NCI-H1930 (cell line): ENCODE measurements around the gene MYH9.

Experiments used
- DNase-seq, 2 experiments: peaks; one replicate each; lab custom pipeline; 2025; lab: John Stamatoyannopoulos, UW

Gene MYH9

GRCh38 chr22:36245805-36246356 is 141.9 kb downstream of the MYH9 start:
- DNase-seq: no peak

DNA sequence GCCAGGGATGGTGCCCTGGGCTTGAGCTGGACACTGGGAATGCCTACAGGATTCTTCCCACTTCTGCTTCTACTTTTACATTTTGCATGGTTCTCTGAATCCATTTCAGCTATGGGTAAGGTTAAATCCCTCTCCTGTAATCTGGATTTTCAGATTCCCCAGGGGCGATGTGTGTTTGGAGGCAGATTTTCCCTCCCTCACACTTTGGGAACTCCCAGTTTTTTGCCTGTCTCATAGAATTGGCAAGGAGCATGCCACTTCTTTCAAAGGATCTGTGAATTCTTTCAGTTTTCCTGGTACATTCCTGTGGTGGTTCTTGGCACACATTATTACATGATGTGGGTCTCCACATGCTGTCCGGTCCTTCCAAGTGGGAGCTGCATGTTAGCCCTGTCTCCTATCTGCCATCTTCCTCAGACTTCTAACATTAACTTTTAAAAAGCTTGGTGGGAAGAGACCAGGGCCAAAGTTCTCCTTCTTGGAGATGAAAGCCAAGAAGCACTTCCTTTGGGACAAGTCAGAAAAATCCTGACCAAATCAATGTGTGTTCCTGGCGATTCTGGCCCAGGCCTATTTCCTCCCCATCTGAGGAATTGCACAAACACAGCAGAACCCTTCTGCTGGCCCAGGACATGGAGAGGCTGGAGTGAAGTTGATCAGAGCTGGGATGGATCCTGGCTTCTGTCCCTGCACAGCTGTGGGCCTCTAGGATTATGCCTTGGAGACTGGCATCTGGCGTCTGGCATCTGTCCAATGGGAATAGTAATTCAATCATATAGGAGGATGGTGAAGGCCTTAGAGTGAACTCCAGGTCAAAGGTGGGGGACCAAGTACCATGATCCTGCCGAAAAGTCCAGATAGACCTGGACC is 143.0 kb downstream of the MYH9 start:
- no peak for DNase-seq

DNA sequence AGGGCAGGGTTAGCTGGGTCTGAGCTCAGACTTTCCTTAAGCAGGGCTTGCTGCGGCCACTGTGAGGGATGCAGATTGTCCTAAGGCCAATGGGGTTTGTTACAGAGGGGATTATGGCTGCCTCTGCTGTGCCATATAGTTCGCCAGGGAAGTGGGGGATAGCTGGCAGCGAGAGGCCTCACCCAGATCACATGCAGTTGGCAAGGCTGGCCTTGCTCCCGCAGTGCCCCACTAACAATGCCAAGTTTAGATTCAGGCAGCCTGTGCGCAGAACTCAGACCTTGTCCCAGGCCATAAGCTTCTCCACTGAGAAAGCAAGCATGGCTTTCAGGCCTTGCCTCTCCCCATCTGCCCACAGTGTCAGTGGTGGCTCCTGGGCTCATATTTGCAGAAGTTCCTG is 143.8 kb downstream of the MYH9 start:
- DNase-seq: no peak

GRCh38 chr22:36239401-36240171 is 148.2 kb downstream of the MYH9 start, which contains the start of gene APOL2:
Gene APOL2 (minus strand): TSS chr22:36239527. CDS start chr22:36233162, 6,365 bp downstream.
- DNase-seq: peak; percentile 34 to 65

DNA sequence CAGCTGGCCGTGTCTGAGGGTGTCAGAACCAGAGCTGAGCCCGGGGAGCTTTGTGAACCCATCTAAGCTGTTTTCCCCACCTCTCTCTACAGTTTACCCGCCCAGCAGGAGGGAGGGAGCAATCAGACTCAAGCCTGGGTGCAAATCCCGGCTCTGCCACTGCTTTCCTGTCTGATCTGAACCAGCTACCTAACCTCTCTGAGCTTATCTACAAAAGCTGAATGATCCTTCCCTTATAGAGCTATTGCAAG is 148.7 kb downstream of the MYH9 start:
- no peak for DNase-seq

DNA sequence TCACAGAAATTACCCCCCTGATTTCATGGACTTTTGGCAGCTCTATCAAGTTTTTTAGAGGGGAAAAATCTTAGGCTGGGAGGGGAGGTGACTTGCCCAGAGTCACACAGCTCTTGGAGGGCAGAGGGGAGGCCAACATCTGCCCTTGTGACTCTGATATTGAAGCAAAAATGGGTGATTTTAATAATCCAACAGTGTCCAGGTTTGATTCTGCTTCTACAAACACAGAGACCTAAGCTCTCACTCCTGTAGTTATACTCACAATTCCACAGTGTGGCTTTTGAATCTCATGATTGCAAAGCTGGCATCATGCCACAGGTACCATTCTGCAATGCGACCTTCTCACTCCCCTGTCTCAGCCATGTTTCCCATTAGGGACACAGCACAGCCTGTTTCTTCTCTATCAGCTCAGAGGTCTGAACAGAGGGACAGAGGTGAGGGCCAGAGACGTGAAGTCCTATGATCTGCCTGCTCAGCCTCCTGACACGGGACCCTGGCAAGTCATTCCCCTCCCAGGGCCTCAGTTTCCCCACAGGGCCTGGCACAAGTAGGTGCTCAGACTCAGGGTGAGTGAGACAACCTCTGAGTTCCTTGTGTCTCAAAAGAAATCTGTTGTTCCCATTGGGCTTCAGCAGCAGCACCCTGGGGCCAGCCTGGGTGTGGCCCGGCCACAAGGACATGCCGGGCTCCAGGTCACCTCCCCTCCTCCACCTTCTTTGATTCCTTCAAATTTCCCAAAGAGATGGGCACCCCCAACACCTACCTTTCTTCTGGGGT is 149.2 kb downstream of the MYH9 start:
- DNase-seq: no peak

- DNase-seq: no peak
Observed at GRCh38 chr22:36237462-36238372, 150.1 kb downstream of the MYH9 start.

DNA sequence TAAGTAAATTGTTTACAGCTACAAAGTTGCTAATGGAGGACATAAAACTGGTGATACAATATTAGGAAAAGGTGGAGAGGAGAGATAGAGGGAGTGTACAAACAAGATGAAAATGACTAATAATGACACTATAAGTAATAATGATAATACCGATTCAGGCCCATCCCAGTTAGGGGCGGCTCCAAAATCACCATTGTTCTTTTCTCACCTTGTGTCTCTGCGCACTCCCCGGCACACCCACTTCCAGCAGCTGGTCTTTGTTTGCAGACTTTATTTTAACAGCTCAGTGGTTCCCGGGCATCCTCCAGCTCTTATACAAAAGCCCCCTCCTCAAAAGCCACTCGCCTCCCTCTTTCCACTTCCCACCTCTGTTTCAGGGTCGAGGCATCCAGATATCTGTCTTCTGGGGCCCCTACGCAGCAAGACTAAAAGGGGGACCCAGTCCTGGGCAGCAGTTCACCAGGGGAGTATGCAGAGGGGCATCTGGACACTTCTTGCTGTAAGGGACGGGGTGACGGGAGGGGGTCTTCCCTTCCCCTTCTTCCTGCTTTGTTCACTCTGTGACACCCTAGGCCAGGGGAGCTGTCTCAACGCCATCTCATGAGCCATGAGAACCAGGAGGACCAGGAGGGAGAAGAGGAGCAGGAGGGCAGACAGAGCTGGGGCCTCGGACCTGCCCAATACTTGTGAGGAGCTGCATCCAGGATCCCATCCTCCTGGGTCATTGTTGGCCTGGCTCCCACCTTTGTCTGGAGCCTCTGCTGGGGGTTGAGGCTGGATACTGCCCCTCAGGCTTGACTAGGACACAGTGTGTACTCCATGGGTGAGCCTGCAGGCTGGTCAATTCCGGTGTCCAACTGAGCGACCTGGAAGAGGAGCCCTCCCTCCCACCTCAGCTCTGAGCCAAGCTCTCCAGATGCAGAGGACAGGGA is 151.1 kb downstream of the MYH9 start:
- no peak for DNase-seq

GRCh38 chr22:36235585-36235984 is 152.2 kb downstream of the MYH9 start:
- DNase-seq: no peak

GRCh38 chr22:36234919-36235318 is 152.8 kb downstream of the MYH9 start:
- no peak for DNase-seq

- DNase-seq: no peak
Observed at GRCh38 chr22:36234213-36234612, 153.6 kb downstream of the MYH9 start.

- no peak for DNase-seq
Observed at GRCh38 chr22:36233796-36234195, 154.0 kb downstream of the MYH9 start.

- no peak for DNase-seq
Observed at GRCh38 chr22:36232715-36233401, 154.9 kb downstream of the MYH9 start.
